GM13977 (cell line): ENCODE measurements around the gene C8G.

Source experiments
- DNase-seq: peaks from one replicate; pipeline ENCODE4 v3.0.0; 2012; ENCODE audit warnings: low spot score
- in situ Hi-C: fragments of 300-500 bp; cut with MboI; formaldehyde crosslinking; loops from one replicate; pipeline ENCODE4 v1.12.0; 2022; ENCODE audit warnings: low sequenced_read_pairs, low pct_unique_long_range_greater_than_20kb, mixed read lengths, inconsistent platforms; ENCODE audit not compliant: unreplicated experiment
- TF ChIP-seq, protein P1 (sequence below): IDR thresholded peaks from 2 replicates; pipeline ENCODE4 v1.5.1; 2012; ENCODE audit warnings: mild to moderate bottlenecking, control low read depth; ENCODE audit not compliant: insufficient read depth; ENCODE audit errors: extremely low read depth, missing control alignments

The C8G gene

DNA sequence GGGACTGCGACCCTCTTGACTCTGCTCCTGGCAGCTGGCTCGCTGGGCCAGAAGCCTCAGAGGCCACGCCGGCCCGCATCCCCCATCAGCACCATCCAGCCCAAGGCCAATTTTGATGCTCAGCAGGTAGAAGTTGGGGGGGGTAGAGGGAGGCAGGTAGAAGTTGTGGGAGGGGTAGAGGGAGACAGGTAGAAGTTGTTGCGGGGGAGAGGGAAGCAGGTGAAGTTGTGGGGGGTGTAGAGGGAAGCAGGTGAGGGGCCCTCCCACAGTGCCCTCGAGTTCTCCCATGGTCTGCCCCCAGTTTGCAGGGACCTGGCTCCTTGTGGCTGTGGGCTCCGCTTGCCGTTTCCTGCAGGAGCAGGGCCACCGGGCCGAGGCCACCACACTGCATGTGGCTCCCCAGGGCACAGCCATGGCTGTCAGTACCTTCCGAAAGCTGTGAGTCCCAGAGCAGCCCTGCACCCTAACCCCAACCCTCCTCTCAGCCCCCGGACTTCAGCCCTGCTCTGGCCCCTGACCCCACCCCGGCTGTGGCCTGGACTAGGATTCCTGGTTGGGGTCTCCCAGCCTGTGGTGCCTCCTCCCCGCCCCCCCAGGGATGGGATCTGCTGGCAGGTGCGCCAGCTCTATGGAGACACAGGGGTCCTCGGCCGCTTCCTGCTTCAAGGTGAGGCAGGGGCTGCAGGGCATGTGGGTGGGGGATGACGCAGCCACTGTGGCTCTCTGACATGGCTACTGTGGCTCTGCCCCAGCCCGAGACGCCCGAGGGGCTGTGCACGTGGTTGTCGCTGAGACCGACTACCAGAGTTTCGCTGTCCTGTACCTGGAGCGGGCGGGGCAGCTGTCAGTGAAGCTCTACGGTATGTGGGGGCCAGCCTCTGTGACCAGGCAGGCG lies 537 bp downstream of the C8G start:
- in situ Hi-C loops, result no loop called here

GRCh38 chr9:136946228-136947027 lies 1.4 kb downstream of the C8G start:
- no peak for DNase-seq
- TF ChIP-seq, protein P1, sequence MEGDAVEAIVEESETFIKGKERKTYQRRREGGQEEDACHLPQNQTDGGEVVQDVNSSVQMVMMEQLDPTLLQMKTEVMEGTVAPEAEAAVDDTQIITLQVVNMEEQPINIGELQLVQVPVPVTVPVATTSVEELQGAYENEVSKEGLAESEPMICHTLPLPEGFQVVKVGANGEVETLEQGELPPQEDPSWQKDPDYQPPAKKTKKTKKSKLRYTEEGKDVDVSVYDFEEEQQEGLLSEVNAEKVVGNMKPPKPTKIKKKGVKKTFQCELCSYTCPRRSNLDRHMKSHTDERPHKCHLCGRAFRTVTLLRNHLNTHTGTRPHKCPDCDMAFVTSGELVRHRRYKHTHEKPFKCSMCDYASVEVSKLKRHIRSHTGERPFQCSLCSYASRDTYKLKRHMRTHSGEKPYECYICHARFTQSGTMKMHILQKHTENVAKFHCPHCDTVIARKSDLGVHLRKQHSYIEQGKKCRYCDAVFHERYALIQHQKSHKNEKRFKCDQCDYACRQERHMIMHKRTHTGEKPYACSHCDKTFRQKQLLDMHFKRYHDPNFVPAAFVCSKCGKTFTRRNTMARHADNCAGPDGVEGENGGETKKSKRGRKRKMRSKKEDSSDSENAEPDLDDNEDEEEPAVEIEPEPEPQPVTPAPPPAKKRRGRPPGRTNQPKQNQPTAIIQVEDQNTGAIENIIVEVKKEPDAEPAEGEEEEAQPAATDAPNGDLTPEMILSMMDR, result no peak
- in situ Hi-C loops, result no loop called here

More for the DNA sequence above, 537 bp downstream of the C8G start:
- TF ChIP-seq, protein P1, result no peak
- DNase-seq, result no peak

DNA sequence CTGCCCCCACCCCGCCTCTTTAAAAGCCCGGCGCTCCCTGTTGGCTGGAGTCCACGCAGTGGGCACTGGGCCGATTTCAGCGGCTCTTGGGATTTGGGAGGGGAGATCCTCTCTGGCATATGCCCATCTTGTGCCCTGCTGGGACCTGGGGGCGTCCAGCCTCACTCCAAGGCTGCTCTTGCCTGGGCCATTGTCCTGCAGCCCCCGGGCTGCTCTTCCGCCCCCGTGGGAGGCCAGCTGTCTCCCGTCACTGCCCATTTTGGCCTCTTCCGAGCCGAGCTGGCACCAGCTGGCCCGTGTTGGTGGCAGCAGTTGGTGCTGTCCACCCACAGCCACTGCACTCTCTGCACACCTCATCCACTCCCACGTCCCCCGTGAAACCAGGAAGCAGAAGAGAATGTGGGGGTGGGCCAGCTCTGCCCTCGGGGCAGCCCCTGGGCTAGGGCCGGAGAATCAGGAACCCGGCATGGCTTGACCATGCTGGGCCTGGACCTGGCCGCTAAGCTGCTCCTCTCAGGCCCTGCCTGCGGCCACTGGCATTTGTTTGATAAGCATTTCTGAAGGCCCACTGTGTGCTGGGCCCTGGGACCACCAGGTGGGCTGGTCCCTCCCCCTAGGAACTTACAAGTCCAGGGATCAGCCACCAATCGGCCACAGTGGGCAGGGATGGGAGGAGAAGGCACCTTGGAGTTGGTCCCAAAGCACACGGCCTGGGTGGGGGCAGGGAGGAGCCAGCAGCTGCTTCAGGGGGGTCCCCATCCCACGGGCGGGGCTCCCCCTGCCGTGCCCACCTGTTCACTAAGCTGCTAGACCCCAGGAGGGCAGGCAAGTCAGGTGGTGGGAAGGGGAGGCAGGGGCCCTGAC lies 2.2 kb downstream of the C8G start:
- in situ Hi-C loops, result no loop called here
- TF ChIP-seq, protein P1, result no peak
- no peak for DNase-seq

DNA sequence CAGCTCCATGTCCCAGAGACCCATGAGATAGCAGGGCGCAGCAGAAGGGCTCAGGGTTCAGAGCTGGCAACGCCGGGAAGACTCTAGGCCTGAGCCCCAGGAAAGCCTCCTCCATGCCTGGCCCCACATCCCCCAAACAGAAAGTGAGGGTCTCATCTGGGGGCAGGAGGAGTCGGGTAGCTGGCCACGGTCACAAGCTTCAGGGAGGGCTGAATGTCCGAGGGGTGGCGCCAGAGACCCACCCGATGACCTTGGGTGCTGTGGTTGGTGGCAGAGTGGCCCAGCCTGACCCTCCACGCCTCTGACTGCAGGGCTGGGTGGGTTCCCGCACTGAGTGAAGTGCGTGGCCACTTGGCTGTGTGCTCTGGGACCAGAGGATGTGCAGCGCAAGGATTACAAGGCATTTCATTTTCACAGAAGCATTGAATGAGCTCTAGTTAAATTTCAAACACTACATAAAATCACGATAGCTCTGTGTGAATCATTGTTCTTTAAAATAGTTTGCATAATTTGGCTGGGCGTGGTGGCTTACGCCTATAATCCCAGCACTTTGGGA lies 3.0 kb downstream of the C8G start:
- no peak for DNase-seq
- TF ChIP-seq, protein P1, result peak; percentile 71
- in situ Hi-C loops, result no loop called here

- DNase-seq, result no peak
- in situ Hi-C loops, result no loop called here
- TF ChIP-seq, protein P1, result no peak
These were observed 4.3 kb downstream of the C8G start for GRCh38 chr9:136949239-136949816.
